Osteoblast (primary cell): ENCODE measurements around the gene CBFA2T3. TPM values are rescaled to one million over a fixed set of nuclear protein-coding genes. Genes with fewer than 3 reads are reported as not detected.

Source experiments
- DNase-seq: peaks from one replicate; pipeline ENCODE4 v3.0.0; 2011; ENCODE audit warnings: low spot score, mixed read lengths; ENCODE audit not compliant: insufficient read length; ENCODE audit errors: missing footprints
- H2AFZ ChIP-seq: 2 replicates; pipeline ENCODE4 v1.6.0; 2011; ENCODE audit warnings: mild to moderate bottlenecking, low read length
- H3K27ac ChIP-seq: 2 replicates; pipeline ENCODE4 v1.5.1; 2011; ENCODE audit warnings: mild to moderate bottlenecking, low read depth, low read length, moderate library complexity
- H3K27me3 ChIP-seq: 2 replicates; pipeline ENCODE4 v1.6.0; 2012; ENCODE audit warnings: mild to moderate bottlenecking, control low read depth, inconsistent platforms, low read length, moderate library complexity; ENCODE audit not compliant: insufficient read depth
- H3K36me3 ChIP-seq: 2 replicates; pipeline ENCODE4 v1.5.1; 2011; ENCODE audit warnings: mild to moderate bottlenecking, low read length, control low read depth, moderate library complexity; ENCODE audit not compliant: insufficient read depth
- H3K4me1 ChIP-seq: 2 replicates; pipeline ENCODE4 v1.5.1; 2011; ENCODE audit warnings: mild to moderate bottlenecking, low read length, control low read depth, moderate library complexity; ENCODE audit not compliant: insufficient read depth
- H3K4me2 ChIP-seq: 2 replicates; pipeline ENCODE4 v1.6.0; 2011; ENCODE audit warnings: mild to moderate bottlenecking, low read length; ENCODE audit not compliant: insufficient read depth
- H3K4me3 ChIP-seq: fragments of 200-600 bp; sonication (generic); 3 replicates; pipeline ENCODE4 v1.5.1; 2012; ENCODE audit warnings: mild to moderate bottlenecking, low read length, inconsistent platforms; ENCODE audit not compliant: insufficient read depth
- H3K79me2 ChIP-seq: 2 replicates; pipeline ENCODE4 v1.6.0; 2012; ENCODE audit warnings: mild to moderate bottlenecking, low read length, control low read depth, inconsistent platforms; ENCODE audit not compliant: insufficient read depth
- H3K9me3 ChIP-seq: 2 replicates; pipeline ENCODE4 v1.5.1; 2011; ENCODE audit warnings: low read depth, low read length, control low read depth
- H4K20me1 ChIP-seq: 2 replicates; pipeline ENCODE4 v1.6.0; 2012; ENCODE audit warnings: mild to moderate bottlenecking, low read length, control low read depth; ENCODE audit not compliant: insufficient read depth
- CTCF ChIP-seq: IDR thresholded peaks from 2 replicates; pipeline ENCODE4 v1.5.1; 2011; ENCODE audit warnings: mild to moderate bottlenecking, low read depth, low read length, moderate library complexity; ENCODE audit errors: extremely low read depth
- total RNA-seq: library from RNA; depleted of rRNA; stranded (reverse); fragments of >200 nt; gene quantifications from 2 replicates; pipeline ENCODE4 v1.2.3, GENCODE V29; 2012

The CBFA2T3 gene
- total RNA-seq, 1 donor, result not detected

- H3K79me2 ChIP-seq, result no peaks in the 10 kb centered on the region
- H4K20me1 ChIP-seq, result no peaks in the 10 kb centered on the region
- no peaks in the 10 kb centered on the region for H3K36me3 ChIP-seq
- peaks cover 13% of the 10 kb centered on the region for H3K27me3 ChIP-seq
- H3K4me3 ChIP-seq, result no peak overlapping the region
- no peak overlapping the region for H3K27ac ChIP-seq
- H3K4me2 ChIP-seq, result no peak overlapping the region
- no peak for TF ChIP-seq CTCF
- no peak for DNase-seq
- H2AFZ ChIP-seq, result no peak overlapping the region
- H3K4me1 ChIP-seq, result no peaks in the 10 kb centered on the region
- H3K9me3 ChIP-seq, result no peaks in the 10 kb centered on the region
Observed at GRCh38 chr16:88962478-88963152, 14.4 kb downstream of the CBFA2T3 start.

- Histone ChIP-seq H3K4me3 (no peak overlapping the region), H4K20me1 (no peaks in the 10 kb centered on the region), H3K79me2 (no peaks in the 10 kb centered on the region), H3K4me1 (no peaks in the 10 kb centered on the region), H3K9me3 (no peaks in the 10 kb centered on the region), H3K4me2 (no peak overlapping the region), H3K36me3 (no peaks in the 10 kb centered on the region), H2AFZ (no peak overlapping the region), H3K27me3 (peaks cover 17% of the 10 kb centered on the region), H3K27ac (no peak overlapping the region)
- no peak for DNase-seq
- no peak for TF ChIP-seq CTCF
Observed at GRCh38 chr16:88961011-88961410, 16.0 kb downstream of the CBFA2T3 start.

- Histone ChIP-seq H3K27me3 (peaks cover 14% of the 10 kb centered on the region), H3K79me2 (no peaks in the 10 kb centered on the region), H3K4me2 (no peak overlapping the region), H3K9me3 (no peaks in the 10 kb centered on the region), H4K20me1 (no peaks in the 10 kb centered on the region), H3K36me3 (no peaks in the 10 kb centered on the region), H2AFZ (no peak overlapping the region), H3K27ac (no peak overlapping the region), H3K4me1 (no peaks in the 10 kb centered on the region), H3K4me3 (no peak overlapping the region)
- no peak for DNase-seq
- TF ChIP-seq CTCF, result no peak
Observed at GRCh38 chr16:88960516-88960915, 16.5 kb downstream of the CBFA2T3 start.

GRCh38 chr16:88959022-88959421 is 18.0 kb downstream of the CBFA2T3 start:
- H3K27ac ChIP-seq, result no peak overlapping the region
- H3K36me3 ChIP-seq, result no peaks in the 10 kb centered on the region
- DNase-seq, result no peak
- no peaks in the 10 kb centered on the region for H3K9me3 ChIP-seq
- no peaks in the 10 kb centered on the region for H4K20me1 ChIP-seq
- H3K4me2 ChIP-seq, result no peak overlapping the region
- no peaks in the 10 kb centered on the region for H3K4me1 ChIP-seq
- H3K4me3 ChIP-seq, result no peak overlapping the region
- H2AFZ ChIP-seq, result no peak overlapping the region
- no peak for TF ChIP-seq CTCF
- H3K27me3 ChIP-seq, result peaks cover 10% of the 10 kb centered on the region
- no peaks in the 10 kb centered on the region for H3K79me2 ChIP-seq
